Esophagus muscularis mucosa (tissue), 4 donors: ENCODE measurements around the gene ABHD6.

Source experiments
- CTCF ChIP-seq, 3 experiments: fragments of 200-600 bp in 2 of 3; fragments of 450-650 bp in 1 of 3; sonication (generic) in 2 of 3; IDR thresholded peaks; one replicate each; pipeline ENCODE4 v1.5.1; 2017 to 2019; ENCODE audit warnings: antibody characterized with exemption in 3 of 3, mild to moderate bottlenecking in 2 of 3, moderate library complexity in 1 of 3
- EP300 ChIP-seq: sonication (generic); formaldehyde crosslinking; IDR thresholded peaks from one replicate; pipeline ENCODE4 v1.6.1; 2017; ENCODE audit warnings: antibody characterized with exemption
- POLR2A ChIP-seq: fragments of 450-650 bp; IDR thresholded peaks from one replicate; pipeline ENCODE4 v1.6.1; 2017; ENCODE audit warnings: antibody characterized with exemption, moderate library complexity, mild to moderate bottlenecking, low read depth
- POLR2AphosphoS5 ChIP-seq, 2 donors: sonication (generic); formaldehyde crosslinking; IDR thresholded peaks; one replicate each; pipeline ENCODE4 v1.6.1; 2017; ENCODE audit warnings: antibody characterized with exemption in 2 of 2

- TF ChIP-seq CTCF (IDR thresholded peaks at IDR 0.05) = no peak
- no peak for TF ChIP-seq POLR2A
- no peak for TF ChIP-seq POLR2AphosphoS5 (IDR thresholded peaks at IDR 0.05)
- no peak for TF ChIP-seq EP300
Measured at GRCh38 chr3:58222161-58222724, 15.3 kb upstream of the ABHD6 start.
